Neural crest cell (in vitro differentiated cells): ENCODE results near the gene C1QL2. TPM values are rescaled to one million over a fixed set of nuclear protein-coding genes. Genes with fewer than 3 reads are reported as not detected.
A peak's percentile ranks its signal among the peaks of the same experiment; 100 is the strongest.

ENCODE experiments used
- DNase-seq: peaks from one replicate; pipeline ENCODE4 v3.0.0; 2021; ENCODE audit warnings: low read depth, mixed read lengths, low spot score
- H3K27ac Mint-ChIP-seq: one replicate; pipeline ENCODE4 v1.8.0; 2021; ENCODE audit warnings: mild to moderate bottlenecking, mixed read lengths; ENCODE audit not compliant: unreplicated experiment
- H3K27me3 Mint-ChIP-seq: 2 replicates; pipeline ENCODE4 v1.8.0; 2021; ENCODE audit warnings: low read depth, mild to moderate bottlenecking, mixed read lengths
- H3K36me3 Mint-ChIP-seq: 2 replicates; pipeline ENCODE4 v1.8.0; 2021; ENCODE audit warnings: low read depth, mild to moderate bottlenecking, mixed read lengths
- H3K4me1 Mint-ChIP-seq: 2 replicates; pipeline ENCODE4 v1.8.0; 2021; ENCODE audit warnings: mixed read lengths
- H3K4me3 Mint-ChIP-seq: one replicate; pipeline ENCODE4 v1.8.0; 2021; ENCODE audit warnings: mild to moderate bottlenecking, mixed read lengths
- H3K9me3 Mint-ChIP-seq: 2 replicates; pipeline ENCODE4 v1.8.0; 2021; ENCODE audit warnings: mixed read lengths
- total RNA-seq: library from RNA; stranded (reverse); gene quantifications from 2 replicates; pipeline ENCODE4 v1.2.1, GENCODE V29; 2021
- TF ChIP-seq, protein P1 (sequence below): fragments of 200-600 bp; sonication (generic); conservative IDR thresholded peaks from 2 replicates; pipeline ENCODE4 v1.5.0; 2021; ENCODE audit warnings: antibody characterized with exemption, mild to moderate bottlenecking

The C1QL2 gene
- total RNA-seq, 1 donor from 2014 or later: not detected

DNA sequence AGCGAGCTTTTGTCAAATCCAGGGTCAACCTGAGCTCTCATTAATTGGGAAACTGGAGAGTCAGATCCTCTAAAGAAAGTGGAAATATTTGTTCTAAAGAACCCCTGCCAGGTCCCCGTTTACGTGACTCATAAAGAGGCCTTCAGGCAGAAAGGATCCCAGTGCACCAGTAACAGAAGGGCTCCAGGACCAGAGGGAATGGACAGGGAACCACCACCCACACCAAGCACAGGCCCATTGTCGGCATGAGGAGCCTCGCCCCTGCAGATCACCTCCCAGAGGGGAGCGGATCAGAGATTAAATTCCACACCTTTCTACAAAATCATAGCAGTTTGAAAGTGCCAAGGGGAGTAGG, 16.4 kb upstream of the C1QL2 start:
- H3K4me1 Mint-ChIP-seq: no peaks in the 10 kb centered on the region
- TF ChIP-seq, protein P1, sequence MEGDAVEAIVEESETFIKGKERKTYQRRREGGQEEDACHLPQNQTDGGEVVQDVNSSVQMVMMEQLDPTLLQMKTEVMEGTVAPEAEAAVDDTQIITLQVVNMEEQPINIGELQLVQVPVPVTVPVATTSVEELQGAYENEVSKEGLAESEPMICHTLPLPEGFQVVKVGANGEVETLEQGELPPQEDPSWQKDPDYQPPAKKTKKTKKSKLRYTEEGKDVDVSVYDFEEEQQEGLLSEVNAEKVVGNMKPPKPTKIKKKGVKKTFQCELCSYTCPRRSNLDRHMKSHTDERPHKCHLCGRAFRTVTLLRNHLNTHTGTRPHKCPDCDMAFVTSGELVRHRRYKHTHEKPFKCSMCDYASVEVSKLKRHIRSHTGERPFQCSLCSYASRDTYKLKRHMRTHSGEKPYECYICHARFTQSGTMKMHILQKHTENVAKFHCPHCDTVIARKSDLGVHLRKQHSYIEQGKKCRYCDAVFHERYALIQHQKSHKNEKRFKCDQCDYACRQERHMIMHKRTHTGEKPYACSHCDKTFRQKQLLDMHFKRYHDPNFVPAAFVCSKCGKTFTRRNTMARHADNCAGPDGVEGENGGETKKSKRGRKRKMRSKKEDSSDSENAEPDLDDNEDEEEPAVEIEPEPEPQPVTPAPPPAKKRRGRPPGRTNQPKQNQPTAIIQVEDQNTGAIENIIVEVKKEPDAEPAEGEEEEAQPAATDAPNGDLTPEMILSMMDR: no peak
- H3K36me3 Mint-ChIP-seq: no peaks in the 10 kb centered on the region
- H3K9me3 Mint-ChIP-seq: no peaks in the 10 kb centered on the region
- no peak overlapping the region for H3K4me3 Mint-ChIP-seq
- DNase-seq: no peak
- H3K27ac Mint-ChIP-seq: peak overlapping the region; percentile 43
- H3K27me3 Mint-ChIP-seq: peaks cover 6% of the 10 kb centered on the region

DNA sequence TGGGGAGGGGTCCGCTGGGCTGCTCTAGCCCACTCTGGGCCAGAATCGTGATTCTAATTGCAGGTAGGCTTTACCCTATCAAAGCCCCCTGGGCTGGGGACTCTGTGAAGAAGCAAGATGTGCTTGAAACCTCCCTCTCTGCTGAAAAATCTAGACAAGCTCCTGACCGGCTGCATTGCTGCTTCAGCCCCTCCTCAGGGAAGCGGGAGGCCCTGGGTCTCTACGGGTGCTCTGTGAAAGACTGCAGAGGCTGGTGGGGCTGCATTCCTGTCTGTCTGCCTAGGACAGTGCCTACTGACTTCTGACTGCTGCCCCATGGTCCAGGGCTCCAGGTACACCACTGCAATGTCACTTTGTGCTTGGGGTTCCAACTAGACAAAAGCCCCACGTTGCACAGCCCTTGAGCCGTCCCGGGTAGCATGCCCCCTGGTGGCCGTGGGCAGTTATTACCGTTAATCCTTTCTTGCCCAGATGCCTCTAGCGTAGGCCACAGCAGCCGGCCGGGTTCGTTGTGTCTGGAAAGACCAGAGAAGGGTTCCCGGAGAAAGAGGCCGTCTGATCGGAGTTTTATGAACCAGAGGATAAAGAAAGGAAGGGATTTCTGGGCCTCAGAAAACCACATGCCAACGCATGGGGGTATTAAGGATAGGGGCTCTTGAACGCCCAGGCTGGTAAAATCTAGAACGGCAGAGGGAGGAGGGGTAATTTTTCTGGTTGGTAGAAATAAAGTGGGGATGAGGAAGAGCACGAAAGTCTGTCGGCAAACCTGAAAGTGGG, 15.9 kb upstream of the C1QL2 start:
- Mint-ChIP-seq H3K36me3 (no peaks in the 10 kb centered on the region), H3K4me1 (no peaks in the 10 kb centered on the region), H3K9me3 (no peaks in the 10 kb centered on the region), H3K4me3 (no peak overlapping the region), H3K27me3 (peaks cover 11% of the 10 kb centered on the region), H3K27ac (peak overlapping the region; percentile 43)
- TF ChIP-seq, protein P1: peak; percentile 80
- peak; percentile 71 for DNase-seq

DNA sequence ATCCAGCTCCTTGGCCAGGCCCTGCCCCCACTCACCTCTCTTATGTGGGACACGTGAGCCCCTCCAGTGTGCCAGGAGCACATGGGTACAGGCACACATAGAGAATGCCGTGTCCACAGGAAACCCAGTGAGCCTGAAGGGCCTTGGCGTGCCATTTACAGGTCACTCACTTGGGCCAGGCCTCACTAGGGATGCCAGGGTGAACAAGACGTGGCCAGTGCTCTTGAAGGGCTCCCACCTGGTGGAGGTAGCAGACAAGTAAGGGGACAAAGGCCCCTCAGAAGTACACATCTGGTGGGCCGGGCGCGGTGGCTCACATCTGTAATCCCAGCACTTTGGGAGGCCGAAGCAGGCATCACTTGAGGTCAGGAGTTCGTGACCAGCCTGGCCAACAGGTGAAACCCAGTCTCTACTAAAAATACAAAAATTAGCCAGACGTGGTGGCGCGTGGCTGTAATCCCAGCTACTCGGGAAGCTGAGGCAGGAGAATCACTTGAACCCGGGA, 15.1 kb upstream of the C1QL2 start:
- Mint-ChIP-seq H3K36me3 (no peaks in the 10 kb centered on the region), H3K27me3 (peaks cover 18% of the 10 kb centered on the region), H3K4me3 (no peak overlapping the region)

DNA sequence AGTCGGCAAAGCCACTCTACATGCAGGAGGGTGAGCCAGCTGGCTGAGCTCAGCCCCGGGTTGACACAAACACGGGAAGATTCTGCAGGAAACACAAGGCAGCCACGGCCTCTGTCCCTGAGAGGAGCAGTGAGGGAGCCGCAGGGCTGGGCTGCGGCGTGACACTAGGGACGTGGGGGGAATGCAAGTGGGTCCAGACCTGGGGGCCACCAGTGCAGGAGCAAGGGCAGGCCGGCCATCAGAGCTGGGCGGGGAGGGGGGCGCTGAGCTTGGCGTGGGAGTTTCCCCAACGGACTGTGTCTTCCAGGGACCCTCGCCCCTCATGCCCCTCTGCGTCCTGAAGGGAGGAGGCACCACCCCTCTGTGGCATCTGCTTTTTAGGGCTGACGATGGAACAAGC, 12.0 kb upstream of the C1QL2 start:
- Mint-ChIP-seq H3K27ac (no peak overlapping the region), H3K27me3 (peaks cover 49% of the 10 kb centered on the region), H3K4me3 (no peak overlapping the region), H3K9me3 (no peaks in the 10 kb centered on the region), H3K36me3 (no peaks in the 10 kb centered on the region), H3K4me1 (no peaks in the 10 kb centered on the region)
- TF ChIP-seq, protein P1: no peak
- DNase-seq: no peak

More for the DNA sequence above, 15.1 kb upstream of the C1QL2 start:
- TF ChIP-seq, protein P1: no peak
- no peaks in the 10 kb centered on the region for H3K9me3 Mint-ChIP-seq
- no peak for DNase-seq
- H3K4me1 Mint-ChIP-seq: no peaks in the 10 kb centered on the region
- H3K27ac Mint-ChIP-seq: no peak overlapping the region

DNA sequence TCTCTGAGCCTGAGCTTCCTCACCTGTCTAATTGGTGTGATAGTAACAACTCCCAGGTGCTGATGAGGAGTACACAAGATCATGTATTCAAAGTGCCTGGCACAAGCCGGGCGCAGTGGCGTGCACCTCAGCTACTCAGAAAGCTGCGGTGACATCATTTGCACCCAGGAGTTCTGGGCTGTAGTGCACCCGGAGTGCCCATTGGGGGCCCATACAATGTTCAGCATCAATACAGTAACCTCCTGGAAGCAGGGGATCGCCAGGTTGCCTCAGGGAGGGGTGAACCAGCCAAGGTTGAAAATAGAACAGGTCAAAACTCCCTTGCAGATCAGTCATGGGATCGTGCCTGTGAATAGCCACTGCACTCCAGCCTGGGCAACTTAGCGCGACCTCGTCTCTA, 11.2 kb upstream of the C1QL2 start:
- Mint-ChIP-seq H3K9me3 (no peaks in the 10 kb centered on the region), H3K27me3 (peaks cover 57% of the 10 kb centered on the region), H3K36me3 (no peaks in the 10 kb centered on the region), H3K4me1 (no peaks in the 10 kb centered on the region), H3K27ac (no peak overlapping the region), H3K4me3 (no peak overlapping the region)
- TF ChIP-seq, protein P1: no peak
- no peak for DNase-seq
